Kidney tubule cell (primary cell): ENCODE data around the gene MARCHF7.
"Not testable (repeated sequence)": the region's sequence is repeated elsewhere in the genome, so short reads cannot be mapped to it uniquely, and the experiment has no call there.

Experiments
- DNase-seq: peaks from one replicate; pipeline ENCODE4 v3.0.0-alpha.2; 2018; ENCODE audit warnings: low spot score

The MARCHF7 gene

DNA sequence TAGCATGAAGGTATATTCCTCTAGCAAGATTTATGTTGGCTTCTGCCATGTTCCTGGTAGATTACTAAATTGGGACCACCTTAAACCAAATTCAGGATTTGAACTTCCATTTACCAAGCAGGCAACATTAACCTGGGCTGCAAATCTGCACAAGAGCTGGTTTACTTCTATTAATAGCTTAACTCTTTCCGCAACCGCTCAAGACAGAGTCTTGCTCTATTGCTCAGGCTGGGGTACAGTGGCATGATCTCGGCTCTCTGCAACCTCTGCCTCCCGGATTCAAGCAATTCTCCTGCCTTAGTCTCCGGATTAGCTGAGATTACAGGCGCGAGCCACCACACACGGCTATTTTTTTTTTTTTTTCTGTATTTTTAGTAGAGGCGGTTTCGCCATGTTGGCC is 8.4 kb downstream of the MARCHF7 start:
- DNase-seq: no peak

DNA sequence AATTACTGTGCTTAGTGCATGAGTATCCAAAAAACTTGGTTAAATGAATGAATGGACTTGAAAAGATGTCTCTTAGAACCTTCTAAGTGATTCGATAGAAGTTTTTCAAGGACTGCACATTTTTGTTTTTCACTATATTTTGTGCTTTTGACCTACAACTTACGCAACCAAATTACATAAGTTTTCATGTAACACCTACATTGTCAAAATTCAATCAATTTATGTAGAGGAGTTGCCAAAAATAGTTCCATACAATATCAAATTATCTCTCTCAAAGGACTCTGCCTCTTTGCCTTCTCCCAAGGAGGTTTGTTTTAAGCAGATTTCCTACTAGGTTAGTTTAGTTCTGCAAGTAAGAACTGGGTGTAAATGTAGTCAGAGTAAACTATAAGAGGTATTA is 10.3 kb downstream of the MARCHF7 start:
- no peak for DNase-seq

GRCh38 chr2:159724795-159725572 is 12.7 kb downstream of the MARCHF7 start:
- not testable (repeated sequence) for DNase-seq

- DNase-seq: no peak
Measured at GRCh38 chr2:159725713-159726112, 13.4 kb downstream of the MARCHF7 start.

DNA sequence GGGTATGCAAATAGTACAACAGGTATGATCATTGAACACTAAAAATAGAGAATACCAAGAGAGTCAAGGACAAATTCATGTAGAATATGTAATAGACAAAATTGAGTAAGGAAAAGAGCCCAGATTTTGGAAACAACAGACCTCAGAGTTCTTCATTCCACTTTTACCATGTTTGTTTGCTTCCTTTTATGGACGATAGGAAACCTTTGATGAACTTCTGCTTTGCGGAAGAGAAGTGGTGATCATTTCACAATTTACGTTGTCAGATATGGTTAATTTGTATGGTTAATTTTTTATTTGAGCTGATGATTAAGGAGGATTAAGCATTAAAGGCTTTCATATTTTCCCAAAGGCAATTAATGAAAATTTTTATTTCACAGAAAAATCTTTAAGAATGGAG is 16.3 kb downstream of the MARCHF7 start:
- DNase-seq: no peak

- no peak for DNase-seq
Measured at GRCh38 chr2:159735648-159736047, 23.3 kb downstream of the MARCHF7 start.

DNA sequence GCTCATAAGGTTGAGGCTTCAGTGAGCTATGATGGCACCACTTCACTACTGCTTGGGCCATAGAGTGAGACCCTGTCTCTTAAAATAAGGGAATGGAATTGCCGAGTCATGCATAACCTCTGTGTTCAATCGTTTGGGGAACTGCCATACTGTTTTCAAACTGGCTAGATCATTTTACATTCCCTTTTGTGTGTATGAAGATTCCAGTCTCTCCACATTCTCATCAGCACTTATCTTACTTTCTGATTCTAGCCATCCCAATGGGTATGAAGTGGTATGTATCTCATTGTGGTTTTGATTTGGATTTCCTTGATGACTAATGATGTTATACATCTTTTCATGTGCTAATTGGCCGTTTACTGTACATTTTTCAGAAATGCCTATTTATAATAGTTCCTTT is 23.7 kb downstream of the MARCHF7 start:
- no peak for DNase-seq

DNA sequence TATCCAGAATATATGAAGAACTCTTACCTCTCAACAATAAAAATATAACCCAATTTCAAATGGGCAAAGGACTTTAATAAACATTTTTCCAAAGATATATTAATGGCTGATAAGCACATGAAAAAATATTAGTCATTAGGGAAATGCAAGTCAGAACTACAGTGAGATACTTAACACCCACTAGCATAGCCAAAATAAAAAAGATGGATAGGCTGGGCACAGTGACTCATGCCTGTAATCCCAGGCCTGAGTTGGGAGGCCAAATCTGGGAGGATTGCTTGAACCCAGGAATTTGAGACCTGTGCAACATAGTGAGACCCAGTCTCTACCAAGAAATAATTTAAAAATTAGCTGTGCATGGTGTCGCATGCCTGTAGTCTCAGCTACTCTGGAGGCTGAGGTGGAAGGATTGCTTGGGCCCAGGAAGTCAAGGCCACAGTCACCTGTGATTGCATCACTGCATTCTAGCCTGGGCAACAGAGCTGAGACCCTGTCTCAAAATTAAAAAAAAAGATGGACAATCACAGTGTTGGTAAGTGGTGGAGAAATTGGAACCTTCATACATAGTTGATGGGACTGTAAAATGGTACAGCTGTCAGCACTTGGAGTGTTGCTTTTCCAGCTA is 25.1 kb downstream of the MARCHF7 start:
- DNase-seq: no peak

GRCh38 chr2:159737917-159738296 is 25.6 kb downstream of the MARCHF7 start:
- DNase-seq: no peak

DNA sequence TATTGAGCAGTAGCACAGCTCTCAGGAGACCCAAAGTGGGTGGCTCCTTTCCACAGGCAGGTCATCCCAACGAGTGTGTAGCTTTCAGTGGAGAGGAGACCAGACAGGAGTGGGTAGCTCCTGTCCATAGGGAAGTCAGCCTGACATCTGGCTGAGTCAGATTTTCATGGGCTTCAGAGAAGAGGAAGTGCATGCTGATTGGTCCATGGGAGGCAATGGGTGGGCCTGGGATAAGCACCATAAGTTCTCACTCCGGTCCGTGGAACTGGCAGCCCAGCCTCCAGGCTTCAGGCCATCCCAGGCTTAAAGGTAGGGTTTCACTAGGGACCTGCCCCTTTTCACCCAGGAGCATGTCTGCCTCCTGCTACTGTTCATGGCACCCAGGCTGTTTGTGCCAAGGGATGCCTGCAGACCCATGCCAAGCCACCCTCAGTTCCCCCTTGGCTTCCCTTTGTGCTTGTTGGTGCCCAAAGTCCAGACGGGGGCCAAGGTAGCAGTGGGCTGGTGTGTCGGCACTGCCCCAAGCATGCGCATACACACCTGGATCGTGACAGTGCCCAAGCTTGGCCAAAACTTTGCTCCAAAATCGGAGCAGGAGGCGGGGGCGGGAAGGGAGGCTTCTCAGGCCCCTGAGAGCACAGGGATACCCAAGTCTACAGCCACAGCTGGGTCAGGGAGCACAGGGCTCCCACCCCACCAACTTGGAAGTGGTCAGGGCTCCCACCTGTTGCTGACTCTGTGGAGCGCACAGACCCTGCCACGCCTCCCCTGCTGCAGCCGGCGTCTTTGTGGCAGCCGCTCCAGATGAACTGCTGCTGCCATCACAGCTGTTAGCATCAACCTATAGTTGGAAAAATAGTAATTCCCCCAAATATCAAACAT is 26.4 kb downstream of the MARCHF7 start:
- DNase-seq: peak; percentile 12

- no peak for DNase-seq
Measured at GRCh38 chr2:159742846-159743245, 30.5 kb downstream of the MARCHF7 start.

GRCh38 chr2:159744363-159744762 is 32.1 kb downstream of the MARCHF7 start:
- DNase-seq: peak; percentile 76

GRCh38 chr2:159745237-159745636 is 32.9 kb downstream of the MARCHF7 start:
- DNase-seq: not testable (repeated sequence)

GRCh38 chr2:159748089-159748488 is 35.8 kb downstream of the MARCHF7 start:
- DNase-seq: no peak

GRCh38 chr2:159750873-159751272 is 38.6 kb downstream of the MARCHF7 start:
- DNase-seq: no peak

DNA sequence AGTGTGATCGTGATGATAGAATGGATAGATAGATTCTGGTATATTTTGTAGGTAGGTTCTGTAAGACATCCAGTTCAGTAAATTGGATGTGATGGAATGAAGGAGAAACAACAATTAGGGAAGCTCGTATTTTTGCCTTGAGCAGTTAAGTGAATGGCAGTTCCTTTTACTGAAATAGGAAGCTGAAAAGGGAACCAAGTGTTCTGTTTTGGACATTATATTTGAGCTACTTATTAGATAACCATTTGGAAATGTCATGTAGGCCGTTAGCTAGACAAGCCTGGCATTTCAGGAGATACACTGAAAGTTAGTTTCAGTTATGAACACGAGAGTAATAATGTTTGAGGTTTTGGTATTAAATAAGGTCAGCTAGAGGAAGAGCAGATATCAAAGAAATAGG is 41.5 kb downstream of the MARCHF7 start:
- no peak for DNase-seq

- no peak for DNase-seq
Measured at GRCh38 chr2:159755014-159755413, 42.7 kb downstream of the MARCHF7 start.

- DNase-seq: peak; percentile 93
Measured at GRCh38 chr2:159755788-159756187, 43.5 kb downstream of the MARCHF7 start.

GRCh38 chr2:159758239-159758638 is 45.9 kb downstream of the MARCHF7 start:
- DNase-seq: no peak

GRCh38 chr2:159758686-159759085 is 46.4 kb downstream of the MARCHF7 start:
- peak; percentile 86 for DNase-seq

GRCh38 chr2:159759577-159759976 is 47.3 kb downstream of the MARCHF7 start:
- no peak for DNase-seq

- DNase-seq: no peak
Measured at GRCh38 chr2:159760326-159760725, 48.0 kb downstream of the MARCHF7 start.

DNA sequence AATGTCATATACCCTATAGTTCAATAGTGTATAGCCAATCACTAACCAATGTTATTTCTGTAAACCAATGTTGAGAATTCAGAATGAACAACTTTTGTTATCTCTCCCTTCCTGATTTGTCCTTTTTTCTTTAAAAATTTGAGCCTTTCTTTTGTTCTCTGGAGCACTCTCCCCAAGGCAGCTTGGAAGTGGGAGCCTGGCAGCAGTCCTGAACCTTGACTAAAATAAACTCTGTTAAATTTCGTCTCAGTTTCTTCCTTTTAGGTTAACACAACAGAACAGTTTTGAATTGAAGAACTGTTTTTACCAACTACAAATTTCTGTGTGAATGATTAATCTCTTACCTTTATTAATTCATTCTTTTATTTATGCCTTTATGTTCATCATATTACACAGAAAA is 49.8 kb downstream of the MARCHF7 start:
- DNase-seq: no peak
